Heart left ventricle (tissue), 16 donors: ENCODE data around the gene PPP2R5D. TPM values are rescaled to one million over a fixed set of nuclear protein-coding genes. Genes with fewer than 3 reads are reported as not detected.

Experiments
- ATAC-seq, 4 donors: fragments of 200-7000 bp; cut with Tn5 transposase; one replicate each; pipeline ENCODE4 v1.9.1; 2020 to 2022; ENCODE audit warnings: moderate library complexity in 4 of 4, mild to moderate bottlenecking in 3 of 4, moderate number of reproducible peaks in 1 of 4
- DNase-seq, 5 donors: peaks; one replicate each; pipeline ENCODE4 v3.0.0-alpha.2; 2020
- H3K27ac ChIP-seq, 12 donors: fragments of 200-600 bp; sonication (generic) in 4 of 12; one replicate each; pipeline versions ENCODE4 v1.5.0 to v1.8.0; 2016 to 2022; ENCODE audit warnings: mild to moderate bottlenecking in 2 of 12
- H3K27me3 ChIP-seq, 9 donors: fragments of 200-600 bp; sonication (generic) in 2 of 9; one replicate each; pipeline versions ENCODE4 v1.5.1 to v1.8.0; 2016 to 2022; ENCODE audit warnings: mild to moderate bottlenecking in 3 of 9
- H3K36me3 ChIP-seq, 9 donors: fragments of 200-600 bp; sonication (generic) in 2 of 9; one replicate each; pipeline versions ENCODE4 v1.5.0 to v1.8.0; 2018 to 2022; ENCODE audit warnings: mild to moderate bottlenecking in 2 of 9
- H3K4me1 ChIP-seq, 12 donors: fragments of 200-600 bp; sonication (generic) in 4 of 12; one replicate each; pipeline versions ENCODE4 v1.5.0 to v1.8.0; 2016 to 2022; ENCODE audit warnings: mild to moderate bottlenecking in 3 of 12
- H3K4me3 ChIP-seq, 12 donors: fragments of 200-600 bp; sonication (generic) in 4 of 12; one replicate each; pipeline versions ENCODE4 v1.5.0 to v1.8.0; 2017 to 2022; ENCODE audit warnings: mild to moderate bottlenecking in 9 of 12, moderate library complexity in 4 of 12
- H3K9me3 ChIP-seq, 12 donors: fragments of 200-600 bp; sonication (generic) in 4 of 12; one replicate each; pipeline versions ENCODE4 v1.5.0 to v1.8.0; 2016 to 2022; ENCODE audit warnings: mild to moderate bottlenecking in 1 of 12
- POLR2A ChIP-seq, 2 donors: fragments of 450-650 bp; IDR thresholded peaks; one replicate each; pipeline ENCODE4 v1.6.1; 2017; ENCODE audit warnings: antibody characterized with exemption in 2 of 2, mild to moderate bottlenecking in 2 of 2, moderate library complexity in 2 of 2
- WGBS, 4 donors: extraction: QIAGEN DNeasy Blood & Tissue Kit in 2 of 4; methylation state at CpG; one replicate each; pipeline versions ENCODE4 v1.1.5 to v1.1.7; 2013 to 2018; 5-methylcytosine and 5-hydroxymethylcytosine counted together
- intact Hi-C, 10 donors: fragments of 100-400 bp; cut with DNase I; formaldehyde crosslinking; loops; one replicate each; pipeline versions ENCODE4 v1.11.1 to v1.14.2; 2022
- polyA plus RNA-seq, 2 donors: library from polyadenylated mRNA; stranded (reverse); fragments of 200-250 nt; gene quantifications; one replicate each; pipeline ENCODE4 v1.2.3, GENCODE V29; 2013
- total RNA-seq, 9 donors: library from RNA; depleted of rRNA in 2 of 9; stranded (reverse); fragments of >200 nt in 2 of 9; fragmentation: NEBNext Ultra II Directional in 3 of 9; extraction: Animal tissue kit (Norgen Biotek cat#: 25700) in 3 of 9; gene quantifications; one replicate each; pipeline versions ENCODE4 v1.1.0 to v1.2.4, GENCODE V29; 2016 to 2023
- TF ChIP-seq, protein P1 (sequence below), 12 donors: fragments of 200-600 bp; sonication (generic) in 4 of 12; IDR thresholded peaks; one replicate each; pipeline versions ENCODE4 v1.5.0 to v1.8.0; 2018 to 2022; ENCODE audit warnings: antibody characterized with exemption in 12 of 12, mild to moderate bottlenecking in 5 of 12
- donor health status: ischemic (EF 13 %, LVEDD 7.1; RV severe dilation, severe dysfunction).
- donor health status: healthy with polysubstance abuse.
- donor health status: DM: no; HTN: yes; CAD: no.
- donor health status: DM: no; HTN: no; CAD: no.
- donor health status: ischemic (EF 25% LVEDD 6.9; RV normal size, moderate dysfunction).
- donor health status: ischemic (EF 25% LVEDD 5.7; RV mildly dilated, moderate dysfunction).
- donor health status: healthy.
- donor health status: DM: yes; HTN: yes; CAD: no.
- donor health status: ischemic (EF 35%, LVEDD 5.7; RV mildly dilated, moderate dysfunction).
- donor health status: nonischemic (EF 11% LVEDD 7.7; RV severe dilation, severe dysfunction).
- donor health status: DM: yes; HTN: yes; CAD: no.
- donor health status: PGD.
- donor health status: ischemic (EF 29% LVEDD 5.4; RV normal size, mild dysfunction).
- donor health status: nonischemic (EF 23%, LVEDD 6.1; RV moderate dilation, normal function).

PPP2R5D gene
- total and polyA plus RNA-seq, 11 donors: 21.4 to 51.3 (median 35.1) TPM

DNA sequence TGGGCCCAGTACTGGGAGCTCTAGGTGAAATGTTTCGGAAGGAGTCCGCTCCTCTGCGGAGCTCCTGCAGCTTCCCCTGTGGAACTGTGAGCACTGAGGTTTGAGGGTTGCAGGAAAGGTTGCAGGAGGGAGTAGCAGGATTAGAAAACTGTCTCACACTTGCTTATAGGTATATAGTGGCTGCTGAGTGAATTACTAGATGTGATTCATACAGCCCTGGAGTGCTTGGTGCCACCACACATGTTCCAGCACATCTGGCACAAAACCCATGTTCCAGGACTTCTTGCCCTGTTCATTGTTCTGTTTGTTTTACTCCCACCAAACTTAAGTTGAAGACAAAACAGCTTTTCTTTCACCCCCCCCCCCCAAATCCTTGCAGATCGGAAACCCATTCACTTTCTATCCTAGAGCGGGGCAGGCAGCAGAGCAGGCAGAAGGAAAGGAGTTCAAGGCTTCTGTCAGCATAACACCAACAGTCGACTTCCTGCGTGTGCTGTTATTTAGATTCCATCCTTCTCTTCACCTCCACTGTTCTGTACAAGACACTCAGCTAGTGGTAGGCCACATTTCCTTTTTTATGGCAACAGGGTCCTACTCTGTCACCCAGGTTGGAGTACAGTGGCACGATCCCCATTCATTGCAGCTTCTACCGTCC lies 4.7 kb upstream of the PPP2R5D start:
- Histone ChIP-seq H3K4me3 (peak overlapping the region; percentile 61 to 99 (median 88)), H3K9me3 (no peaks in the 10 kb centered on the region), H3K27me3 (no peaks in the 10 kb centered on the region), H3K36me3 (peaks cover 0 to 5% (median 0%) of the 10 kb centered on the region in 9 donors), H3K4me1 (peaks cover 0 to 41% (median 28%) of the 10 kb centered on the region in 12 donors), H3K27ac (peak overlapping the region; percentile 27 to 95 (median 91))
- intact Hi-C loops: loop anchor here in 6 of 10 donors (2.0 to 10.0 kb wide), 5 partner anchors 33 to 197 kb away; partner anchors contain the start of genes CNPY3 (in 3 of the 6), MEA1 (in 2 of the 6), BICRAL (in 1 of the 6) and KLHDC3 (in 1 of the 6)
- 37 to 46% (median 39%) methylated on average over 9 of the region's 9 CpGs for WGBS, 4 donors
- no peak for TF ChIP-seq POLR2A (IDR thresholded peaks at IDR 0.05)
- TF ChIP-seq, protein P1, sequence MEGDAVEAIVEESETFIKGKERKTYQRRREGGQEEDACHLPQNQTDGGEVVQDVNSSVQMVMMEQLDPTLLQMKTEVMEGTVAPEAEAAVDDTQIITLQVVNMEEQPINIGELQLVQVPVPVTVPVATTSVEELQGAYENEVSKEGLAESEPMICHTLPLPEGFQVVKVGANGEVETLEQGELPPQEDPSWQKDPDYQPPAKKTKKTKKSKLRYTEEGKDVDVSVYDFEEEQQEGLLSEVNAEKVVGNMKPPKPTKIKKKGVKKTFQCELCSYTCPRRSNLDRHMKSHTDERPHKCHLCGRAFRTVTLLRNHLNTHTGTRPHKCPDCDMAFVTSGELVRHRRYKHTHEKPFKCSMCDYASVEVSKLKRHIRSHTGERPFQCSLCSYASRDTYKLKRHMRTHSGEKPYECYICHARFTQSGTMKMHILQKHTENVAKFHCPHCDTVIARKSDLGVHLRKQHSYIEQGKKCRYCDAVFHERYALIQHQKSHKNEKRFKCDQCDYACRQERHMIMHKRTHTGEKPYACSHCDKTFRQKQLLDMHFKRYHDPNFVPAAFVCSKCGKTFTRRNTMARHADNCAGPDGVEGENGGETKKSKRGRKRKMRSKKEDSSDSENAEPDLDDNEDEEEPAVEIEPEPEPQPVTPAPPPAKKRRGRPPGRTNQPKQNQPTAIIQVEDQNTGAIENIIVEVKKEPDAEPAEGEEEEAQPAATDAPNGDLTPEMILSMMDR (IDR thresholded peaks at IDR 0.05): no peak
- DNase-seq (no peak), ATAC-seq (peak in 2 of 4 donors; percentile 3 to 4)

DNA sequence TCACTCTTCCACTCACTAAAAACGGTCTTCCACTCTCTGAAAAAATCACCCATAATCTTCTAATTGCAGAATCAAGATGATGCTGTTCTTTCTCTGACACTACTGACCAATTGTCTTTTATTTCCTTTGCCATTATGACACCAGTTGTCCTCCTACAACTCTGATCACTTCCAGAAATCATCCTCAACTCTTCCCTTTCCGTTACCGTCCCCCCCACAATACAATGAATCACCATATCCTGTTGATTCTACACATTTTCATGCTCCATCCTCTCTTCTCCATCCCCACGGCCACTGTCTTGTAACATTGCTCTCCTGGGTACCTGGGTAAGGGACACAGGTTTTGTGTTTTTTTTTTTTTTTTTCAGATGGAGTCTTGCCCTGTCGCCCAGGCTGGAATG lies 2.5 kb upstream of the PPP2R5D start:
- H3K4me1 ChIP-seq: peaks cover 1 to 53% (median 44%) of the 10 kb centered on the region in 12 donors
- H3K4me3 ChIP-seq: no peak overlapping the region
- H3K36me3 ChIP-seq: peaks cover 0 to 4% (median 0%) of the 10 kb centered on the region in 9 donors
- intact Hi-C loops: loop anchor here in 3 of 10 donors (5.0 to 10.0 kb wide), 3 partner anchors 55 to 200 kb away; partner anchors contain the start of genes BICRAL (in 1 of the 3) and CNPY3 (in 1 of the 3)
- no peaks in the 10 kb centered on the region for H3K27me3 ChIP-seq
- no peak for ATAC-seq
- no peak overlapping the region for H3K27ac ChIP-seq
- no peak for TF ChIP-seq POLR2A (IDR thresholded peaks at IDR 0.05)
- TF ChIP-seq, protein P1 (IDR thresholded peaks at IDR 0.05): no peak
- 74 to 86% (median 80%) methylated on average over 5 of the region's 5 CpGs for WGBS, 4 donors
- H3K9me3 ChIP-seq: no peaks in the 10 kb centered on the region
- no peak for DNase-seq

DNA sequence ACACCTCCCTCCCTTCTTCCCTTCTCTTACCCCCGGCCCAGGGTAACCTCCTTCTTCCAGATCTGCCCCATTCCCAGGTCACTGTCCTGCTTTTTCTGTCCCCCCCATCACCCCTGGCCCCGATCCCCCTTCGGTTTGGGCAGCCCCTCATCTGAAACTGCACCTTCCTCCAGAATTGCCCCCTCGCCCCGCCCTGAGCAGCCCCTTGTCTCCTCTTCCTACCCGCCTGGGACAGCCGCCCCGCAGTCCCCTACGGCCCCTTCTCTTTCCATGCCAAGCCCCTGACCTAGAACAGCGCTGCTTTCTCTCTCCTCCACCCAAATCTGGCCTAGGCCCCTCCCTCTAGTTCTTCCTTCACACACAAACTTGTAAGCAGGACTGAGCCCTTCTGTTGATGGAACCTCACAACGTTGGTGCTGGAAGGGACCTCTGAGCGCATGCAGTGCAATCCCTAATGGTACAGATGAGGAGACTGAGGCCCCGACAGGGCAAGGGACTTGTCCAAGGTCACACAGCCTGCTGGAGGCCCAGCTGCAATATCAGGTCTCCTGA lies 630 bp downstream of the PPP2R5D start:
- Histone ChIP-seq H3K27ac (peak overlapping the region in 11 of 12 donors; percentile 69 to 93 (median 91)), H3K9me3 (no peaks in the 10 kb centered on the region), H3K36me3 (peaks cover 0 to 19% (median 11%) of the 10 kb centered on the region in 9 donors), H3K4me1 (peaks cover 3 to 54% (median 40%) of the 10 kb centered on the region in 12 donors), H3K4me3 (peak overlapping the region; percentile 74 to 97 (median 86)), H3K27me3 (no peaks in the 10 kb centered on the region)
- 12 to 16% (median 14%) methylated on average over 13 of the region's 13 CpGs for WGBS, 4 donors
- intact Hi-C loops: loop anchor here in 4 of 10 donors (2.0 to 10.0 kb wide), 5 partner anchors 56 to 203 kb away; partner anchors contain the start of genes CNPY3 (in 2 of the 4), BICRAL (in 1 of the 4), KLC4 (in 1 of the 4) and MRPL2 (in 1 of the 4)
- peak in 2 of 5 donors; percentile 24 to 30 for DNase-seq
- TF ChIP-seq, protein P1 (IDR thresholded peaks at IDR 0.05): no peak
- TF ChIP-seq POLR2A (IDR thresholded peaks at IDR 0.05): no peak
- ATAC-seq: peak in 1 of 4 donors; percentile 6
